OCI-LY7 (cell line): ENCODE data around the gene NELL1. TPM values are rescaled to one million over a fixed set of nuclear protein-coding genes. Genes with fewer than 3 reads are reported as not detected.

Source experiments
- BruUV-seq: library from RNA; stranded (reverse); fragments of 400-500 nt; replicated peaks from 2 replicates; lab custom pipeline; 2021; lab: Mats Ljungman, UMichigan
- CTCF ChIA-PET: fragments of 300-600 bp; sonication (Branson Sonifier 250); formaldehyde crosslinking; loops from one replicate; lab custom pipeline; 2022; ENCODE audit warnings: antibody characterized with exemption; ENCODE audit not compliant: unreplicated experiment; lab: Charles Lee
- POLR2A ChIA-PET: fragments of 300-600 bp; sonication (Branson Sonifier 250); formaldehyde crosslinking; loops from one replicate; lab custom pipeline; 2022; ENCODE audit warnings: antibody characterized with exemption; lab: Charles Lee
- DNase-seq: peaks from one replicate; pipeline ENCODE4 v3.0.0-alpha.2; 2015; ENCODE audit warnings: low spot score
- H2AFZ ChIP-seq: fragments of 200-600 bp; sonication (generic), shearing (Covaris generic); 2 replicates; pipeline ENCODE4 v1.6.1; 2014; ENCODE audit warnings: mild to moderate bottlenecking, antibody characterized with exemption, low read length, moderate library complexity
- H3K27ac ChIP-seq: fragments of 200-600 bp; sonication (generic); 2 replicates; pipeline ENCODE4 v1.5.1; 2014; ENCODE audit warnings: mixed run types, low read depth, mild to moderate bottlenecking, moderate library complexity, low read length, inconsistent platforms; ENCODE audit not compliant: poor library complexity, severe bottlenecking
- H3K36me3 ChIP-seq: fragments of 200-600 bp; sonication (generic); 2 replicates; pipeline ENCODE4 v1.6.1; 2014; ENCODE audit warnings: mild to moderate bottlenecking, antibody characterized with exemption, low read length, moderate library complexity, mixed read lengths; ENCODE audit not compliant: insufficient read depth
- H3K4me1 ChIP-seq: fragments of 200-600 bp; sonication (generic); 2 replicates; pipeline ENCODE4 v1.5.1; 2014; ENCODE audit warnings: mild to moderate bottlenecking, low read length; ENCODE audit not compliant: insufficient read depth, poor library complexity, severe bottlenecking
- H3K4me2 ChIP-seq: fragments of 200-600 bp; sonication (generic); 2 replicates; pipeline ENCODE4 v1.6.1; 2014; ENCODE audit warnings: mild to moderate bottlenecking, low read length
- H3K4me3 ChIP-seq: fragments of 200-600 bp; sonication (generic); 2 replicates; pipeline ENCODE4 v1.5.1; 2014; ENCODE audit warnings: mild to moderate bottlenecking, low read depth, low read length; ENCODE audit not compliant: poor library complexity, severe bottlenecking
- H3K79me2 ChIP-seq: fragments of 200-600 bp; sonication (generic); 2 replicates; pipeline ENCODE4 v1.6.1; 2016; ENCODE audit warnings: low read depth, mild to moderate bottlenecking, low read length, moderate library complexity, mixed read lengths; ENCODE audit not compliant: insufficient read depth
- H3K9me2 ChIP-seq: fragments of 200-600 bp; sonication (generic); 2 replicates; pipeline ENCODE4 v1.6.1; 2016; ENCODE audit warnings: mild to moderate bottlenecking, low read length, mixed read lengths; ENCODE audit not compliant: insufficient read depth
- H3K9me3 ChIP-seq: fragments of 200-600 bp; sonication (generic); 2 replicates; pipeline ENCODE4 v1.6.1; 2014; ENCODE audit warnings: mild to moderate bottlenecking, mixed run types, low read length, mixed read lengths
- H4K20me1 ChIP-seq: fragments of 200-600 bp; sonication (generic); 2 replicates; pipeline ENCODE4 v1.6.1; 2014; ENCODE audit warnings: mild to moderate bottlenecking, antibody characterized with exemption, low read length, moderate library complexity, mixed read lengths; ENCODE audit not compliant: insufficient read depth
- EZH2phosphoT487 ChIP-seq: fragments of 200-600 bp; sonication (generic); IDR thresholded peaks from 2 replicates; pipeline ENCODE4 v1.6.1; 2018; ENCODE audit warnings: low read depth, borderline replicate concordance, mild to moderate bottlenecking, mixed run types, antibody characterized with exemption, low read length, moderate library complexity, mixed read lengths
- intact Hi-C: fragments of 100-400 bp; cut with micrococcal nuclease; formaldehyde crosslinking; loops from one replicate; pipeline ENCODE4 v1.10.0; 2022; ENCODE audit not compliant: unreplicated experiment
- total RNA-seq, 2 experiments: library from RNA; depleted of rRNA in 1 of 2; stranded (reverse); fragments of >200 nt in 1 of 2; shearing (Covaris generic) in 1 of 2; gene quantifications; 2 replicates each; pipeline ENCODE4 v1.2.3, GENCODE V29; 2014 to 2022
- TF ChIP-seq, protein P1 (sequence below): fragments of 200-600 bp; sonication (generic); conservative IDR thresholded peaks from 2 replicates; pipeline ENCODE4 v1.5.1; 2014; ENCODE audit warnings: mild to moderate bottlenecking, antibody characterized with exemption, low read length, moderate library complexity, mixed read lengths

Gene NELL1
- total RNA-seq, 2 experiments from 2014 or later, result not detected

GRCh38 chr11:21460082-21460481 is 790.7 kb downstream of the NELL1 start:
- ChIA-PET CTCF (no interaction called here), POLR2A (no interaction called here)
- TF ChIP-seq EZH2phosphoT487, result no peak
- TF ChIP-seq, protein P1, sequence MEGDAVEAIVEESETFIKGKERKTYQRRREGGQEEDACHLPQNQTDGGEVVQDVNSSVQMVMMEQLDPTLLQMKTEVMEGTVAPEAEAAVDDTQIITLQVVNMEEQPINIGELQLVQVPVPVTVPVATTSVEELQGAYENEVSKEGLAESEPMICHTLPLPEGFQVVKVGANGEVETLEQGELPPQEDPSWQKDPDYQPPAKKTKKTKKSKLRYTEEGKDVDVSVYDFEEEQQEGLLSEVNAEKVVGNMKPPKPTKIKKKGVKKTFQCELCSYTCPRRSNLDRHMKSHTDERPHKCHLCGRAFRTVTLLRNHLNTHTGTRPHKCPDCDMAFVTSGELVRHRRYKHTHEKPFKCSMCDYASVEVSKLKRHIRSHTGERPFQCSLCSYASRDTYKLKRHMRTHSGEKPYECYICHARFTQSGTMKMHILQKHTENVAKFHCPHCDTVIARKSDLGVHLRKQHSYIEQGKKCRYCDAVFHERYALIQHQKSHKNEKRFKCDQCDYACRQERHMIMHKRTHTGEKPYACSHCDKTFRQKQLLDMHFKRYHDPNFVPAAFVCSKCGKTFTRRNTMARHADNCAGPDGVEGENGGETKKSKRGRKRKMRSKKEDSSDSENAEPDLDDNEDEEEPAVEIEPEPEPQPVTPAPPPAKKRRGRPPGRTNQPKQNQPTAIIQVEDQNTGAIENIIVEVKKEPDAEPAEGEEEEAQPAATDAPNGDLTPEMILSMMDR, result no peak
- H3K79me2 ChIP-seq, result no peaks in the 10 kb centered on the region
- no TSS peak for BruUV-seq
- no peaks in the 10 kb centered on the region for H3K36me3 ChIP-seq
- H3K9me2 ChIP-seq, result no peaks in the 10 kb centered on the region
- H4K20me1 ChIP-seq, result no peaks in the 10 kb centered on the region
- H3K4me2 ChIP-seq, result no peak overlapping the region
- no peak overlapping the region for H3K4me3 ChIP-seq
- intact Hi-C loops, result no loop called here
- H3K9me3 ChIP-seq, result no peaks in the 10 kb centered on the region
- no peak for DNase-seq
- no peak overlapping the region for H3K27ac ChIP-seq
- no peak overlapping the region for H2AFZ ChIP-seq
- no peaks in the 10 kb centered on the region for H3K4me1 ChIP-seq

GRCh38 chr11:21461701-21462100 is 792.3 kb downstream of the NELL1 start:
- TF ChIP-seq, protein P1, result no peak
- Histone ChIP-seq H3K79me2 (no peaks in the 10 kb centered on the region), H3K4me2 (no peak overlapping the region), H3K27ac (no peak overlapping the region), H3K4me3 (no peak overlapping the region), H4K20me1 (no peaks in the 10 kb centered on the region), H3K9me2 (no peaks in the 10 kb centered on the region), H3K36me3 (no peaks in the 10 kb centered on the region), H2AFZ (no peak overlapping the region), H3K4me1 (no peaks in the 10 kb centered on the region), H3K9me3 (no peaks in the 10 kb centered on the region)
- intact Hi-C loops, result no loop called here
- BruUV-seq, result no TSS peak
- ChIA-PET CTCF (no interaction called here), POLR2A (no interaction called here)
- no peak for DNase-seq

- Histone ChIP-seq H3K36me3 (no peaks in the 10 kb centered on the region), H2AFZ (no peak overlapping the region), H3K4me1 (no peaks in the 10 kb centered on the region), H3K4me2 (no peak overlapping the region), H3K79me2 (no peaks in the 10 kb centered on the region), H3K9me3 (no peaks in the 10 kb centered on the region), H3K4me3 (no peak overlapping the region), H3K9me2 (no peaks in the 10 kb centered on the region), H4K20me1 (no peaks in the 10 kb centered on the region), H3K27ac (no peak overlapping the region)
- intact Hi-C loops, result no loop called here
- POLR2A ChIA-PET, result interaction anchor here (0.7 kb wide), 1 partner anchor 128 kb away, joined by 4 read pairs; no protein-coding TSS in a partner anchor
- TF ChIP-seq, protein P1, result no peak
- TF ChIP-seq EZH2phosphoT487, result no peak
- CTCF ChIA-PET, result no interaction called here
- DNase-seq, result no peak
- no TSS peak for BruUV-seq
These were observed 795.3 kb downstream of the NELL1 start for GRCh38 chr11:21464601-21465193.
